ENCODE results near the gene TNNI2.

Gene TNNI2

DNA sequence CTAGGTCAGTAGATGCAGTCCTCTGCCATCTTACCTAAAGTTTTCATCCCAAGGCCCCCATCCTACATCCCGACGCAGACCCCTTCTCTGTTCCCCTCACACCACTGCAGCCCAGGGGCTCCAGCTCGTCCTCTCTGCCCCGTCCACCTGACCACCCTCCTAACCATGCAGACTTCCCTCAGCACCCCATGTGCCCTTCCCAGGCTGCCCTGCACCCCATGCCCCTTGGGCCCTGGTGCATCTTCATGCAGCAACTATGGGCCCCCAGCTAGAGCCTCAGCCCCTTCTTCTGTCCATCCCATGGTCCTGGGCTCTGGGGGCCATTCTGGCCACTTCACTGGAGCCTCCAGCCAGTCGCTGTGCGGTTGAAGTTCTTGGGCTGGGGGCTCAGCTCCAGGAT is 50.0 kb downstream of the TNNI2 start:
- DNase-seq (ENCODE audit: low read depth), result no peak

DNA sequence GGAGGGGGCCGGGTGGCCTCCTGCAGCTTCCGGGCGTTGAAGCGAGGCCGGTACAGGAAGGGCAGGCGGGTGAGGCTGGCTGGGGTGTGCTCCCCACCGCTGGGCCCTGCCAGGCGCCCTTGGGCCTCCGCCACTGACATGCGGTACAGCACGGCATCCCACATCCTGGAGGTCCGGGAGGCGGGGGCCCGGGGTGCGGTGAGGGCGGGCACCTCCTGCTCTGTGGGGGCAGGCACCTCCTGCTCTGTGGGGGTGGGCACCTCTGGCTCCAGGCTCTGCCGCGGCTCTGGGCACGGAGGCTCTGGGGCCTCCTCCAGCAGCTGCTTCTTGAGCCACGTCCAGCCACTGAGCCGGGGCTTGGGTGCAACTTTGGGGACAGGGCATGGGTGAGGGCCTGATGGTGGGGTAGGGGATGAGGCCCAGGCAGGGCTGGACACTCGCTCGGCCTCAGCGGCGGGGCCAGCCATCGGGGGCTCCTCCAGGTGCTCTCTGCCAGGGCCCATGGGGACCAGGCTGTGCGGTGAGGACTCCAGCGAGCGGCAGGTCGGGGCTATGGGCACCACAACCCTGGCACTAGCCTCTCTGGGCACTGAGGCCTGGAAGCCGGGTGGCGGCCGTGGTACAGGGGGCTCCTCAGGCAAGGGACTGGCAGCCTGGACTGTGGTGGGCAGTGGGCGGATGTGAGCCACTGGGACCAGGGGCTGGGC is 50.6 kb downstream of the TNNI2 start:
- no peak for DNase-seq (ENCODE audit: low read depth)

DNA sequence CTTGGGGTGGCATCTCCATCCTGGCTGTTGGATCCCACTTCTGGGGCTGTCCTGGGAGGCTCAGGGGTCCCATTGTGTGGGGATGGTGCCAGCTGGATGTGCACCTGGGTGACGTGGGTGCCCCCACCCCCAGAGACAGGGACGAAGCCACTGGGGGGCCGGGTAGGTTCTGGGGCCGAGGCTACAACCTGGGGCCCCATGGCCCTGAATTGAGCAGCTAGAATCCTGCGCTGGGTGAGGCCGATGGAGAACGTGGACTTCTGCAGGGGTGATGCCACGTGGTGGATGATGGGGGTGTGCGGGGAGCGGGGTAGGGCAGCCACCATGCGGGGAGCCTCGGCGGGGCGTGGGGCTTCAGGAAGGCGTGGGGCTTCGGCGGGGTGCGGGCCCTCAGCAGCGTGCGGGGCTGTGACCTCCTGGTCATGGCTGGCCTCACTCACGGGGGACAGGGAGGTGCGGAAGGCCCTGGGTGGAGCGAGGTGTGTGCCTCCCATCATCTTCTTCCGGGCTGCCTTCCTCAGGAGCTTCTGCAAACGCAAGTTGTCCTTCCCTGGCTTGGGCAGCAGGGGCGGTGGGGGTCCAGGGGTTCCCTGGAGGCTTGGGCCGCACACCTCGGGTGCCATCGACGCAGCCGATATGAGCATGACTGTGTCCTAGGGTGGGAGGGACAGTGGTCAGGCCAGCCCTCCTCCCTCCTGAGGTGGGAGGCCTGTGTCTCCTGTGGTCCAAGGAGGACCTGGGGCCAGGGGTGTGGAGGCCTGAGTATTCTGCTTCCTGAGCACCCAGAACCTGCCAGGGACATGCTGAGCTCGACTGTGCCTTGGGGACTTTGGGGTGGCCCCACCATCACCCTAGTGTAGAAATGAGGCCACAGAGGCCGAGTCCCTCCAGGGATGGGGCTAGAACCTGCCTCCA is 51.4 kb downstream of the TNNI2 start:
- DNase-seq (ENCODE audit: low read depth), result no peak
